Measurements from ENCODE around the gene AQP2. TPM values are rescaled to one million over a fixed set of nuclear protein-coding genes. Genes with fewer than 3 reads are reported as not detected.

AQP2 gene
- total and polyA plus RNA-seq, 4 donors = not detected

DNA sequence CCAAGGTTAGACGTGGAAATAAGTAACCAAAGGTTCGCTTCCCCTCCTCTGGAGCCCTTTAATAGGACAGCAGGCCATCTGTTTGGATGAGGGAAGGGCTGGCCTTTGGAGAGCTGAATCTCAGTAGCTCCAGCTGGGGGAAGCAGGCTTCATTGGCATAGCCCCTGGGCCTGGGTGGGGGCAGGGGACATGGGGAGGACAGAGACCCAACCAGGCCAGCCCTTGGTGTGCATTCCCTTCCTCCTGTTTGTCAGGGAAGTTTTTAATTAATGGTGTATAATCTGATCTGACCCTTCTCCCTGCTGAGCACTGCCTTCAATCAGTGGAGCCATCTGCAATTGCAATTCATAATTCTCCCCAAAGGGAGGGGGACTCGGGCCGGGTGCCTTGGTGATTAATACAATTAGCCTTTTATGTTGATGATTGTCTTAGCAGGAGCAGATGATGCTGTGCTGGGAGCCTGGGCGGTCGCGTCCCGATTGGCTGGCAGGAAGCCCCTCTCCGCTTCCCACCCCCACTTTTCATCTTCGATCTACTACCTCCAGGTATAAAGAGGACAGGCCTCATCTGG lies 28.6 kb downstream of the AQP2 start (continued):
- TF ChIP-seq YY1 (IDR thresholded peaks at IDR 0.05) = no peak
- TF ChIP-seq, protein P1, sequence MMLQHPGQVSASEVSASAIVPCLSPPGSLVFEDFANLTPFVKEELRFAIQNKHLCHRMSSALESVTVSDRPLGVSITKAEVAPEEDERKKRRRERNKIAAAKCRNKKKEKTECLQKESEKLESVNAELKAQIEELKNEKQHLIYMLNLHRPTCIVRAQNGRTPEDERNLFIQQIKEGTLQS (IDR thresholded peaks at IDR 0.05) = no peak
- no peak for TF ChIP-seq FOXA2 (IDR thresholded peaks at IDR 0.05)

DNA sequence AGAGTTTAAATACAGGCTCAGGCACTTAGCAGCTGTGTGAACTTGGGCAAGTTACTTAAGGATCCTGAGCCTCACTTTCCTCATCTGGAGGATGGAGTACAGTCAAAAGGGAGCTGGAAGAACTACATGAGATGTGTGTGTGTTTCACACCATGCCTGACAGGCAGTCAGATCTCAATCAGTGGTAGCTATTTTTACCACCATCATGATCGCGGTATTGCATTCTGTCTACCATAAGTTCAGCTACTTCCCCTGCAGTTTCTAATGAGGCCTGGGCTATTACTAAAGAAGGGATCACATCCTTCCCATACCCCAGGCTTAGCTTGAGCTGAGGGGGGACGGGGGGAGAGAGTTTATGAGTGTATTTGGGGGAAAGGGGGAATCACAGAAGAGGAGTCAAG lies 29.3 kb downstream of the AQP2 start:
- no peak for DNase-seq (ENCODE audit: low spot score)
- no peak overlapping the region for H3K4me3 ChIP-seq (ENCODE audit: low read depth in 1 of 3, low read length in 3 of 3)
- 87% methylated on average over 3 of the region's 3 CpGs for WGBS
- no peaks in the 10 kb centered on the region for H3K36me3 ChIP-seq (ENCODE audit: control insufficient read depth in 4 of 4, insufficient read depth in 3 of 4, low read depth in 1 of 4, low read length in 3 of 4)
- TF ChIP-seq TAF1 (conservative IDR thresholded peaks at IDR 0.05) (no peak), HNF4A (conservative IDR thresholded peaks at IDR 0.05) (no peak), NR2F2 (IDR thresholded peaks at IDR 0.05) (no peak), FOXA2 (IDR thresholded peaks at IDR 0.05) (no peak), SP1 (IDR thresholded peaks at IDR 0.05) (no peak), GABPA (IDR thresholded peaks at IDR 0.05 in 1 of 2, conservative IDR thresholded peaks at IDR 0.05 in 1 of 2) (no peak), FOXA1 (IDR thresholded peaks at IDR 0.05) (no peak), YY1 (IDR thresholded peaks at IDR 0.05) (no peak), RAD21 (IDR thresholded peaks at IDR 0.05) (no peak), EGR1 (IDR thresholded peaks at IDR 0.05; ENCODE audit: low read depth in 2 of 2) (no peak), RXRA (IDR thresholded peaks at IDR 0.05) (no peak), HNF4G (IDR thresholded peaks at IDR 0.05) (no peak), JUND (IDR thresholded peaks at IDR 0.05) (no peak)
- TF ChIP-seq, protein P2, sequence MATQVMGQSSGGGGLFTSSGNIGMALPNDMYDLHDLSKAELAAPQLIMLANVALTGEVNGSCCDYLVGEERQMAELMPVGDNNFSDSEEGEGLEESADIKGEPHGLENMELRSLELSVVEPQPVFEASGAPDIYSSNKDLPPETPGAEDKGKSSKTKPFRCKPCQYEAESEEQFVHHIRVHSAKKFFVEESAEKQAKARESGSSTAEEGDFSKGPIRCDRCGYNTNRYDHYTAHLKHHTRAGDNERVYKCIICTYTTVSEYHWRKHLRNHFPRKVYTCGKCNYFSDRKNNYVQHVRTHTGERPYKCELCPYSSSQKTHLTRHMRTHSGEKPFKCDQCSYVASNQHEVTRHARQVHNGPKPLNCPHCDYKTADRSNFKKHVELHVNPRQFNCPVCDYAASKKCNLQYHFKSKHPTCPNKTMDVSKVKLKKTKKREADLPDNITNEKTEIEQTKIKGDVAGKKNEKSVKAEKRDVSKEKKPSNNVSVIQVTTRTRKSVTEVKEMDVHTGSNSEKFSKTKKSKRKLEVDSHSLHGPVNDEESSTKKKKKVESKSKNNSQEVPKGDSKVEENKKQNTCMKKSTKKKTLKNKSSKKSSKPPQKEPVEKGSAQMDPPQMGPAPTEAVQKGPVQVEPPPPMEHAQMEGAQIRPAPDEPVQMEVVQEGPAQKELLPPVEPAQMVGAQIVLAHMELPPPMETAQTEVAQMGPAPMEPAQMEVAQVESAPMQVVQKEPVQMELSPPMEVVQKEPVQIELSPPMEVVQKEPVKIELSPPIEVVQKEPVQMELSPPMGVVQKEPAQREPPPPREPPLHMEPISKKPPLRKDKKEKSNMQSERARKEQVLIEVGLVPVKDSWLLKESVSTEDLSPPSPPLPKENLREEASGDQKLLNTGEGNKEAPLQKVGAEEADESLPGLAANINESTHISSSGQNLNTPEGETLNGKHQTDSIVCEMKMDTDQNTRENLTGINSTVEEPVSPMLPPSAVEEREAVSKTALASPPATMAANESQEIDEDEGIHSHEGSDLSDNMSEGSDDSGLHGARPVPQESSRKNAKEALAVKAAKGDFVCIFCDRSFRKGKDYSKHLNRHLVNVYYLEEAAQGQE (IDR thresholded peaks at IDR 0.05) = no peak
- TF ChIP-seq, protein P3, sequence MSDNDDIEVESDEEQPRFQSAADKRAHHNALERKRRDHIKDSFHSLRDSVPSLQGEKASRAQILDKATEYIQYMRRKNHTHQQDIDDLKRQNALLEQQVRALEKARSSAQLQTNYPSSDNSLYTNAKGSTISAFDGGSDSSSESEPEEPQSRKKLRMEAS (IDR thresholded peaks at IDR 0.05) = no peak
- TF ChIP-seq, protein P4, sequence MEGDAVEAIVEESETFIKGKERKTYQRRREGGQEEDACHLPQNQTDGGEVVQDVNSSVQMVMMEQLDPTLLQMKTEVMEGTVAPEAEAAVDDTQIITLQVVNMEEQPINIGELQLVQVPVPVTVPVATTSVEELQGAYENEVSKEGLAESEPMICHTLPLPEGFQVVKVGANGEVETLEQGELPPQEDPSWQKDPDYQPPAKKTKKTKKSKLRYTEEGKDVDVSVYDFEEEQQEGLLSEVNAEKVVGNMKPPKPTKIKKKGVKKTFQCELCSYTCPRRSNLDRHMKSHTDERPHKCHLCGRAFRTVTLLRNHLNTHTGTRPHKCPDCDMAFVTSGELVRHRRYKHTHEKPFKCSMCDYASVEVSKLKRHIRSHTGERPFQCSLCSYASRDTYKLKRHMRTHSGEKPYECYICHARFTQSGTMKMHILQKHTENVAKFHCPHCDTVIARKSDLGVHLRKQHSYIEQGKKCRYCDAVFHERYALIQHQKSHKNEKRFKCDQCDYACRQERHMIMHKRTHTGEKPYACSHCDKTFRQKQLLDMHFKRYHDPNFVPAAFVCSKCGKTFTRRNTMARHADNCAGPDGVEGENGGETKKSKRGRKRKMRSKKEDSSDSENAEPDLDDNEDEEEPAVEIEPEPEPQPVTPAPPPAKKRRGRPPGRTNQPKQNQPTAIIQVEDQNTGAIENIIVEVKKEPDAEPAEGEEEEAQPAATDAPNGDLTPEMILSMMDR (IDR thresholded peaks at IDR 0.05; ENCODE audit: low read depth, low read length, missing input control) = no peak
- TF ChIP-seq, protein P1 (IDR thresholded peaks at IDR 0.05) = no peak
- TF ChIP-seq, protein P5, sequence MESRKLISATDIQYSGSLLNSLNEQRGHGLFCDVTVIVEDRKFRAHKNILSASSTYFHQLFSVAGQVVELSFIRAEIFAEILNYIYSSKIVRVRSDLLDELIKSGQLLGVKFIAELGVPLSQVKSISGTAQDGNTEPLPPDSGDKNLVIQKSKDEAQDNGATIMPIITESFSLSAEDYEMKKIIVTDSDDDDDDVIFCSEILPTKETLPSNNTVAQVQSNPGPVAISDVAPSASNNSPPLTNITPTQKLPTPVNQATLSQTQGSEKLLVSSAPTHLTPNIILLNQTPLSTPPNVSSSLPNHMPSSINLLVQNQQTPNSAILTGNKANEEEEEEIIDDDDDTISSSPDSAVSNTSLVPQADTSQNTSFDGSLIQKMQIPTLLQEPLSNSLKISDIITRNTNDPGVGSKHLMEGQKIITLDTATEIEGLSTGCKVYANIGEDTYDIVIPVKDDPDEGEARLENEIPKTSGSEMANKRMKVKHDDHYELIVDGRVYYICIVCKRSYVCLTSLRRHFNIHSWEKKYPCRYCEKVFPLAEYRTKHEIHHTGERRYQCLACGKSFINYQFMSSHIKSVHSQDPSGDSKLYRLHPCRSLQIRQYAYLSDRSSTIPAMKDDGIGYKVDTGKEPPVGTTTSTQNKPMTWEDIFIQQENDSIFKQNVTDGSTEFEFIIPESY (IDR thresholded peaks at IDR 0.05) = no peak
- no peaks in the 10 kb centered on the region for H3K27me3 ChIP-seq (ENCODE audit: control insufficient read depth in 4 of 4, insufficient read depth in 4 of 4, low read length in 3 of 4)
- H3K27ac ChIP-seq (ENCODE audit: low read depth in 1 of 2, low read length in 2 of 2) = no peak overlapping the region
- no peak overlapping the region for H3K9ac ChIP-seq (ENCODE audit: low read depth in 1 of 2, low read length in 2 of 2)
- H3K4me1 ChIP-seq (ENCODE audit: control insufficient read depth in 4 of 4, insufficient read depth in 4 of 4, low read length in 3 of 4) = peaks cover 0 to 9% (median 4%) of the 10 kb centered on the region in 4 donors
- H3K9me3 ChIP-seq (ENCODE audit: control insufficient read depth in 4 of 4, low read length in 3 of 4) = no peaks in the 10 kb centered on the region

All from liver (tissue), 9 donors.